Keratinocyte (primary cell): ENCODE measurements around the gene DCLK1. TPM values are rescaled to one million over a fixed set of nuclear protein-coding genes. Genes with fewer than 3 reads are reported as not detected.

Experiments
- DNase-seq: peaks from one replicate; pipeline ENCODE4 v3.0.0-alpha.2; 2011; ENCODE audit warnings: low read depth, missing footprints, low spot score
- FAIRE-seq: peaks from 2 replicates; lab custom pipeline; 2011; peaks lifted over from hg19 to GRCh38; lab: Jason Lieb, UNC
- H2AFZ ChIP-seq: 2 replicates; pipeline ENCODE4 v1.6.0; 2012; ENCODE audit warnings: low read length, control low read depth, inconsistent platforms; ENCODE audit not compliant: control insufficient read depth
- H3K27ac ChIP-seq: 2 replicates; pipeline ENCODE4 v1.5.1; 2011; ENCODE audit warnings: low read length; ENCODE audit not compliant: control insufficient read depth, insufficient read depth
- H3K27me3 ChIP-seq: 3 replicates; pipeline ENCODE4 v1.6.0; 2011; ENCODE audit warnings: low read length; ENCODE audit not compliant: control insufficient read depth, insufficient read depth; ENCODE audit errors: extremely low read depth
- H3K36me3 ChIP-seq, 2 experiments: 2 replicates in 1 of 2; 3 replicates in 1 of 2; pipeline ENCODE4 v1.5.1; 2011; ENCODE audit warnings: low read length in 2 of 2, mild to moderate bottlenecking in 1 of 2; ENCODE audit not compliant: control insufficient read depth in 2 of 2, insufficient read depth in 2 of 2; ENCODE audit errors: extremely low read depth in 1 of 2
- H3K4me1 ChIP-seq: 3 replicates; pipeline ENCODE4 v1.5.1; 2011; ENCODE audit warnings: low read length; ENCODE audit not compliant: control insufficient read depth, insufficient read depth; ENCODE audit errors: extremely low read depth
- H3K4me2 ChIP-seq: 3 replicates; pipeline ENCODE4 v1.6.0; 2011; ENCODE audit warnings: low read depth, low read length; ENCODE audit not compliant: control insufficient read depth, insufficient read depth; ENCODE audit errors: extremely low read depth
- H3K4me3 ChIP-seq, 3 experiments: fragments of 200-600 bp in 1 of 3; sonication (generic) in 1 of 3; 2 replicates in 2 of 3; 3 replicates in 1 of 3; pipeline ENCODE4 v1.5.1; 2011 to 2016; ENCODE audit warnings: low read length in 3 of 3, mild to moderate bottlenecking in 3 of 3, control low read depth in 2 of 3, inconsistent platforms in 1 of 3, low read depth in 1 of 3, mixed read lengths in 1 of 3, mixed run types in 1 of 3, moderate library complexity in 1 of 3; ENCODE audit not compliant: control insufficient read depth in 2 of 3, insufficient read depth in 2 of 3; ENCODE audit errors: extremely low read depth in 1 of 3
- H3K79me2 ChIP-seq: 2 replicates; pipeline ENCODE4 v1.6.0; 2012; ENCODE audit warnings: low read length; ENCODE audit not compliant: control insufficient read depth, insufficient read depth
- H3K9ac ChIP-seq: 3 replicates; pipeline ENCODE4 v1.6.0; 2011; ENCODE audit warnings: low read length; ENCODE audit not compliant: control insufficient read depth, insufficient read depth; ENCODE audit errors: extremely low read depth
- H3K9me1 ChIP-seq: 3 replicates; pipeline ENCODE4 v1.6.0; 2011; ENCODE audit warnings: low read length; ENCODE audit not compliant: control insufficient read depth, insufficient read depth; ENCODE audit errors: extremely low read depth
- H3K9me3 ChIP-seq: 2 replicates; pipeline ENCODE4 v1.5.1; 2012; ENCODE audit warnings: low read depth, low read length; ENCODE audit not compliant: control insufficient read depth
- H4K20me1 ChIP-seq: 3 replicates; pipeline ENCODE4 v1.6.0; 2011; ENCODE audit warnings: low read length; ENCODE audit not compliant: control insufficient read depth, insufficient read depth; ENCODE audit errors: extremely low read depth
- CTCF ChIP-seq, 3 experiments: IDR thresholded peaks in 1 of 3; conservative IDR thresholded peaks in 1 of 3; optimal IDR thresholded peaks in 1 of 3; 2 replicates in 2 of 3; 3 replicates in 1 of 3; pipeline versions ENCODE3 to v1.5.1; 2011; ENCODE audit warnings: low read length in 3 of 3, mild to moderate bottlenecking in 3 of 3, moderate library complexity in 2 of 3, control low read depth in 1 of 3, inconsistent platforms in 1 of 3; ENCODE audit not compliant: insufficient read depth in 2 of 3; ENCODE audit errors: extremely low read depth in 1 of 3
- EZH2 ChIP-seq: IDR thresholded peaks from one replicate; pipeline ENCODE4 v1.6.1; 2012; ENCODE audit warnings: inconsistent platforms, mild to moderate bottlenecking, low read length, moderate library complexity
- dilution Hi-C: fragments of 300-500 bp; cut with MboI; formaldehyde crosslinking; loops from one replicate; pipeline ENCODE4 v1.7.0; 2020; ENCODE audit warnings: low sequenced_read_pairs; ENCODE audit not compliant: extremely low pct_ligation_motif_present
- polyA plus RNA-seq, 5 experiments: library from polyadenylated mRNA; depleted of rRNA in 3 of 5; stranded (reverse) in 3 of 5; stranded (forward) in 1 of 5; unstranded in 1 of 5; fragments of >200 nt; gene quantifications; 1 replicate in 1 of 5; 2 replicates in 3 of 5; 3 replicates in 1 of 5; pipeline versions ENCODE4 v1.2.1 to v1.2.3, GENCODE V29; 2011 to 2012; ENCODE audit warnings: missing spikeins in 2 of 5, low read depth in 1 of 5, low replicate concordance in 1 of 5

DCLK1 gene
- polyA plus RNA-seq, 1 donor (not counting 4 experiments of a cell fraction or from before 2014, with no cell fraction given): 0.04 TPM

- H3K36me3 ChIP-seq: no peaks in the 10 kb centered on the region
- H3K27me3 ChIP-seq: no peaks in the 10 kb centered on the region
- no peak for FAIRE-seq
- no peak overlapping the region for H3K9ac ChIP-seq
- dilution Hi-C loops: no loop called here
- H3K4me1 ChIP-seq: no peaks in the 10 kb centered on the region
- no peaks in the 10 kb centered on the region for H4K20me1 ChIP-seq
- no peak overlapping the region for H3K4me3 ChIP-seq
- H3K4me2 ChIP-seq: no peak overlapping the region
- H3K79me2 ChIP-seq: no peaks in the 10 kb centered on the region
- DNase-seq: no peak
- H3K9me1 ChIP-seq: no peaks in the 10 kb centered on the region
- TF ChIP-seq CTCF (optimal IDR thresholded peaks at IDR 0.05 in 1 of 3, IDR thresholded peaks at IDR 0.05 in 1 of 3, conservative IDR thresholded peaks at IDR 0.05 in 1 of 3; ENCODE audit: extremely low read depth in 1 of 3, insufficient read depth in 2 of 3, low read length in 3 of 3) (no peak), EZH2 (no peak)
- H2AFZ ChIP-seq: no peak overlapping the region
- H3K27ac ChIP-seq: no peak overlapping the region
- no peaks in the 10 kb centered on the region for H3K9me3 ChIP-seq
Measured at GRCh38 chr13:35916146-35916545, 215.0 kb downstream of the DCLK1 start.

GRCh38 chr13:35914662-35915061 lies 216.5 kb downstream of the DCLK1 start:
- H3K27me3 ChIP-seq: no peaks in the 10 kb centered on the region
- no peaks in the 10 kb centered on the region for H4K20me1 ChIP-seq
- no peaks in the 10 kb centered on the region for H3K36me3 ChIP-seq
- no peaks in the 10 kb centered on the region for H3K4me1 ChIP-seq
- H3K9me3 ChIP-seq: no peaks in the 10 kb centered on the region
- H3K9me1 ChIP-seq: no peaks in the 10 kb centered on the region
- no peak overlapping the region for H3K27ac ChIP-seq
- no peak overlapping the region for H2AFZ ChIP-seq
- DNase-seq (no peak), FAIRE-seq (no peak)
- no peaks in the 10 kb centered on the region for H3K79me2 ChIP-seq
- no peak overlapping the region for H3K9ac ChIP-seq
- dilution Hi-C loops: no loop called here
- no peak overlapping the region for H3K4me3 ChIP-seq
- TF ChIP-seq EZH2 (no peak), CTCF (optimal IDR thresholded peaks at IDR 0.05 in 1 of 3, IDR thresholded peaks at IDR 0.05 in 1 of 3, conservative IDR thresholded peaks at IDR 0.05 in 1 of 3; ENCODE audit: extremely low read depth in 1 of 3, insufficient read depth in 2 of 3, low read length in 3 of 3) (no peak)
- H3K4me2 ChIP-seq: no peak overlapping the region
